ENCODE data around the gene ATAD3B.

DNA sequence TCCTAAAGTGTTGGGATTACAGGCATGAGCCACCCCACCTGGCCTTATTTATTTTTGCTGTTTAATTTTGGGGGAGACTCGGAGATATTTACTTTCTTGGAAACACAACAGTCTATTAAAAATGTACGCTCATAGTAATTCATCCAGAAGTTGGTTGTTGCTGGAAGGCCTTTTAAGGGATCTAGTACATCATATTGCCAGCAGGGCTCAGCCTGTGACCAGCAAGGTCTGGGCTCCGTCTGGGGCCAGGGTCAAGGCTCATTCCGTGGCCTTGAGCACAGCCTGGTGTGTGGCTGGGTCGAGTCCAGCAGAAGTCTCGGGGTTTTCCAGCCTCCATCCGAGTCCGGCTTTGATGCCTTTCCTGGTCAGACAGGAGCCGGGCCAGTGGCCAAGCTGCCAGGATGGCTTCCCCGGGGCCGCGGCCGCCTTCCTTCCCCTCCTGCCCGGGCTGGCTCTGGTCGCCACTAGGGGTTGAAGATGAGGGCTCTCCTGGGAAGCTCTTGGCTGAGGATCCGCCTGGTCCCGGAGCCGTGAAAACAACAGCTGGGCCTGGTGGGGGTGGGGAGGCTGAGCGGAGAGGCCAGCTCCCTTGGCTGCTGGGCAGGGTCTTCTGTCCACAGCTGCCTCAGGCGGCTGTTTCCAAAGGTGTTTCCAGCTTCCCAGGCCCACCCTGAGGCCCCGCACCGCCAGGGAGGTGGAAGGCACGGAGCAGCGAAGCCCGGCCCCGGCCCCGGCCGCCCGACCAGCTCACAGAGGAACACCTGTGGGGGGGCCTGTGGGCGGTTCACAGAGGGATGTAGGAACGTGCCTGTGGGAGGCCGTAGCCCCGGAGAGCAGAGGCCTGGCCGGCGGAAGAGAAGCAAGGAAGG lies 41.2 kb upstream of the ATAD3B start:
- TF ChIP-seq CTCF (IDR thresholded peaks at IDR 0.05) (no peak), NR3C1 (IDR thresholded peaks at IDR 0.05) (no peak), USF2 (IDR thresholded peaks at IDR 0.05) (no peak), CHD2 (IDR thresholded peaks at IDR 0.05; ENCODE audit: low read length, partially characterized antibody) (no peak), POLR2A (IDR thresholded peaks at IDR 0.05; ENCODE audit: low read length) (no peak), MYC (IDR thresholded peaks at IDR 0.05; ENCODE audit: borderline replicate concordance, low read length) (no peak), ELK1 (IDR thresholded peaks at IDR 0.05; ENCODE audit: low read depth, low read length) (no peak), CBX8 (IDR thresholded peaks at IDR 0.05) (no peak), NPAS2 (CRISPR knock-in tag; IDR thresholded peaks at IDR 0.05; ENCODE audit: borderline replicate concordance) (no peak)
